ENCODE results near the gene LMAN1L.

Gene LMAN1L

DNA sequence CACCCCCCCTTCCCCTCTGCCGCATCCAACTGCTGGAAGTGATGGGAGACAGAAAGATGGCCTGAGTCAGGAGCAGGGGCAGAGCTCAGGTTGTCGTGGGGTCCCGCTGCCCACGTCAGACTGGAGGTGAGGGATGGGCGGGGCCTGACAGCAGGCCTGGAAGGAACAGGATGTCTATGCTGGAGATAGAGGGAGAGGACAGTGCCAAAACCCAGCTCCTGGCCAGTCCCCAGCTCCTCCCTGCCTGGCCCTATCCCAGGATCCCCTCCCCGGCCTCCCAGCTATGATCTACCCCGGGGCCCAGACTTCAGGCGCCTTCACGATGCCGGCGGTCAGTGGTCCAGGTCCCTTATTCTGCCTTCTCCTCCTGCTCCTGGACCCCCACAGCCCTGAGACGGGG, at the start of gene LMAN1L:
LMAN1L (plus strand) TSS at position 303 of the 400 bp plus-strand sequence; CDS start at position 323, 20 bp downstream.
- DNase-seq (ENCODE audit: low spot score), result no peak
- TF ChIP-seq, protein P1, sequence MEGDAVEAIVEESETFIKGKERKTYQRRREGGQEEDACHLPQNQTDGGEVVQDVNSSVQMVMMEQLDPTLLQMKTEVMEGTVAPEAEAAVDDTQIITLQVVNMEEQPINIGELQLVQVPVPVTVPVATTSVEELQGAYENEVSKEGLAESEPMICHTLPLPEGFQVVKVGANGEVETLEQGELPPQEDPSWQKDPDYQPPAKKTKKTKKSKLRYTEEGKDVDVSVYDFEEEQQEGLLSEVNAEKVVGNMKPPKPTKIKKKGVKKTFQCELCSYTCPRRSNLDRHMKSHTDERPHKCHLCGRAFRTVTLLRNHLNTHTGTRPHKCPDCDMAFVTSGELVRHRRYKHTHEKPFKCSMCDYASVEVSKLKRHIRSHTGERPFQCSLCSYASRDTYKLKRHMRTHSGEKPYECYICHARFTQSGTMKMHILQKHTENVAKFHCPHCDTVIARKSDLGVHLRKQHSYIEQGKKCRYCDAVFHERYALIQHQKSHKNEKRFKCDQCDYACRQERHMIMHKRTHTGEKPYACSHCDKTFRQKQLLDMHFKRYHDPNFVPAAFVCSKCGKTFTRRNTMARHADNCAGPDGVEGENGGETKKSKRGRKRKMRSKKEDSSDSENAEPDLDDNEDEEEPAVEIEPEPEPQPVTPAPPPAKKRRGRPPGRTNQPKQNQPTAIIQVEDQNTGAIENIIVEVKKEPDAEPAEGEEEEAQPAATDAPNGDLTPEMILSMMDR (IDR thresholded peaks at IDR 0.05; ENCODE audit: extremely low read depth, missing control alignments), result no peak

- no peak for DNase-seq (ENCODE audit: low spot score)
- TF ChIP-seq, protein P1 (IDR thresholded peaks at IDR 0.05; ENCODE audit: extremely low read depth, missing control alignments), result no peak
These were observed 49.2 kb upstream of the LMAN1L start for GRCh38 chr15:74763416-74763815.

GRCh38 chr15:74767167-74768098, 45.2 kb upstream of the LMAN1L start:
- TF ChIP-seq, protein P1 (IDR thresholded peaks at IDR 0.05; ENCODE audit: extremely low read depth, missing control alignments), result no peak
- DNase-seq (ENCODE audit: low spot score), result no peak

- no peak for DNase-seq (ENCODE audit: low spot score)
- TF ChIP-seq, protein P1 (IDR thresholded peaks at IDR 0.05; ENCODE audit: extremely low read depth, missing control alignments), result no peak
These were observed 44.4 kb upstream of the LMAN1L start for GRCh38 chr15:74768099-74768770.

DNA sequence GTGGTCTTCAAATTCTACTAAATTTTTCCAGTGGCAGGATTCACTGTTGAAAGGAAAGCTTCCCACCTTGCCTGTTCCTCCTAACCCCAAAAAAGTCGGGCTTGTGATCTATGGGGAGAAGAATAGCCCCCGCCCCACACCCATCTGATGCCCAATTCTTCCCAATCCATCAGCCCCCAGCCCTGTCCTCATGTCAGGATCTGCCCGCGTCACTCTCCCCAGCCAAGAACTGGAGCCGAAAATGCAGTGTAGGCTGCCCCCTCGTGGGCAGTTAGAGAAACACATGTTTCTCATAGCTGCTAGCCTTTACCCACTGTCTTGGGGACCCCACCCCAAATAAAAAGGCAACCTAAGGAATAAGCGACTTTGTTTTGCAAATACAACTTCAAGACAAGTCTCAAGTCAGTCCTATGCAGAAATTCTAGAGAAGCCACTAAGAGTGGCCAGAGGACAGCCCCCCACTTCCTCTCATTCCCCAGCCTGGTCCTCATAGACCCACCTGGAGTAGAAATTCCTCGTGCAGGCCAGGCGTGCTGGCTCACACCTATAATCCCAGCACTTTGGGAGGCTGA, 43.8 kb upstream of the LMAN1L start:
- peak; percentile 80 for DNase-seq (ENCODE audit: low spot score)
- TF ChIP-seq, protein P1 (IDR thresholded peaks at IDR 0.05; ENCODE audit: extremely low read depth, missing control alignments), result peak; percentile 57

DNA sequence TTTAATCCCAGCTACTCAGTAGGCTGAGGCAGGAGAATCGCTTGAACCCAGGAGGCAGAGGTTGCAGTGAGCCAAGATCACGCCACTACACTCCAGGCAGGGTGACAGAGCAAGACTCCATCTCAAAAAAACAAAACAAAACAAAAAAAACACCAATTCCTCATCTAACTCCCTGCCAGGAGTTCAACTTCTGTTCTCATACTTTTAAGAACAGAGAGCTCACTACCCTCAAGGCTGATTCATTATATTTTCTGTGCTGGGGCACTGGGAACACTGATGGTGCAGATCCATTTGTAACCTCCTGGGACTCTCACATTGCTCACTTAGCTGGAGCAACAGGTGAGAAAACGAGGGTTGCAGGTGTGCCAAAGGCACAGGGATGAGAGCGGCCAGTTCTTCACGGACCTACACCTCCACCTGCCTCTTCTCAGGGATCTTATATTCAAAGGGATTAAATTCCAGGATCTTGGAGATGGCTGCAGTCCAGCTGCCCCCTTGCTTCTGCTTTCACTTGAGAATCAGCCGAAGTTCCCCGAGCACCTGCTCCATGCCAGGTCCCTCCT, 43.1 kb upstream of the LMAN1L start:
- TF ChIP-seq, protein P1 (IDR thresholded peaks at IDR 0.05; ENCODE audit: extremely low read depth, missing control alignments), result no peak
- no peak for DNase-seq (ENCODE audit: low spot score)
